ENCODE results near the gene PRRT1.
"Not testable (repeated sequence)": the region's sequence is repeated elsewhere in the genome, so short reads cannot be mapped to it uniquely, and the experiment has no call there.

The PRRT1 gene

DNA sequence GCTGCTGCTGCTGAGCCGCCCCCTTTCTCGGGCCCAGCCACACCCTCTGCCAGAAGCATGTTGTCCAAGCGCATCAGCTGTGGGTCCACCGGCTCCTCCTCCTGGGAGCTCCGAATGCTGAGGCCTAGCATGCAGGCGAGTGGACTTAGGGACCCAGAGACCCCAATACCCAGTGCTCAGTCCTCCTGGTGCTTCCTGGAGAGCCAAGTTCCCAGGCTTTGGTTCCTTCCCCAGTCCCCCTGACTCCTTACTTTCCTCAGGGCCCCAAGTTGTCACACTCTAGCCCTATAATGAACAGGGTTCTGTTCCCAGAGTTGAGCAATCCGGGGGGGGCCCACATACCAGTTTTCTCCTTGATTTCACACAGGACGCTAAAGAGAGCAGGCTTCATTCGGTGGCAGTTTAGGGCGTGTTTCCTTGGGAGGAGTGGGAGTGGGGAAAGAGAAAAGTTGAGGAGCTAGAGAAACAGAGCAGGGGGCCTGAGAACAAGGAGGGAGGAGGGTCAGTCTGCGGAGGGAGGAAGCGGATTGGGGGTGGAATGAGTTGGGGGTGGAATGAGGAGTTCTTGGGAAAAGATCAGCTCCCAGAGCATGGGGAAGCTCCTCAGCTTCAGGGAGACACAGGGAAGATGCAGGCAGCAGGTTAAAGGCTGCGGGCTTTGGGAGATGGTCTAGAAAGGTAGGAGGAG is 36.8 kb upstream of the PRRT1 start:
- H3K27me3 ChIP-seq (ENCODE audit: insufficient read depth, low read length, poor library complexity): no peaks in the 10 kb centered on the region
- H3K79me2 ChIP-seq (ENCODE audit: insufficient read depth, low read length): peaks cover 61% of the 10 kb centered on the region
- no peaks in the 10 kb centered on the region for H3K9me3 ChIP-seq (ENCODE audit: insufficient read depth, low read length, severe bottlenecking)
- H3K27ac ChIP-seq (ENCODE audit: low read length): peak overlapping the region; percentile 79
- no peak overlapping the region for H2AFZ ChIP-seq (ENCODE audit: low read depth, low read length)
- TF ChIP-seq, protein P1, sequence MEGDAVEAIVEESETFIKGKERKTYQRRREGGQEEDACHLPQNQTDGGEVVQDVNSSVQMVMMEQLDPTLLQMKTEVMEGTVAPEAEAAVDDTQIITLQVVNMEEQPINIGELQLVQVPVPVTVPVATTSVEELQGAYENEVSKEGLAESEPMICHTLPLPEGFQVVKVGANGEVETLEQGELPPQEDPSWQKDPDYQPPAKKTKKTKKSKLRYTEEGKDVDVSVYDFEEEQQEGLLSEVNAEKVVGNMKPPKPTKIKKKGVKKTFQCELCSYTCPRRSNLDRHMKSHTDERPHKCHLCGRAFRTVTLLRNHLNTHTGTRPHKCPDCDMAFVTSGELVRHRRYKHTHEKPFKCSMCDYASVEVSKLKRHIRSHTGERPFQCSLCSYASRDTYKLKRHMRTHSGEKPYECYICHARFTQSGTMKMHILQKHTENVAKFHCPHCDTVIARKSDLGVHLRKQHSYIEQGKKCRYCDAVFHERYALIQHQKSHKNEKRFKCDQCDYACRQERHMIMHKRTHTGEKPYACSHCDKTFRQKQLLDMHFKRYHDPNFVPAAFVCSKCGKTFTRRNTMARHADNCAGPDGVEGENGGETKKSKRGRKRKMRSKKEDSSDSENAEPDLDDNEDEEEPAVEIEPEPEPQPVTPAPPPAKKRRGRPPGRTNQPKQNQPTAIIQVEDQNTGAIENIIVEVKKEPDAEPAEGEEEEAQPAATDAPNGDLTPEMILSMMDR (IDR thresholded peaks at IDR 0.05; ENCODE audit: borderline replicate concordance, extremely low read depth, low read length, poor library complexity, severe bottlenecking): no peak
- no peak for TF ChIP-seq EZH2 (IDR thresholded peaks at IDR 0.05; ENCODE audit: borderline replicate concordance, low read depth, low read length, severe bottlenecking)
- peaks cover 64% of the 10 kb centered on the region for H3K4me1 ChIP-seq (ENCODE audit: insufficient read depth, low read length)
- DNase-seq (no peak), ATAC-seq (ENCODE audit: insufficient read depth, low read depth) (no peak)
- H3K4me3 ChIP-seq (ENCODE audit: low read depth in 1 of 2, low read length in 2 of 2): peak overlapping the region; percentile 70 to 86; a peak in 3 of 4 replicates
- H3K4me2 ChIP-seq (ENCODE audit: insufficient read depth, low read length): peak overlapping the region; percentile 93
- peaks cover 49% of the 10 kb centered on the region for H3K36me3 ChIP-seq (ENCODE audit: insufficient read depth, low read length)
- H3K9ac ChIP-seq (ENCODE audit: low read depth, low read length): peak overlapping the region; percentile 78
- H4K20me1 ChIP-seq (ENCODE audit: insufficient read depth, low read length): no peaks in the 10 kb centered on the region

DNA sequence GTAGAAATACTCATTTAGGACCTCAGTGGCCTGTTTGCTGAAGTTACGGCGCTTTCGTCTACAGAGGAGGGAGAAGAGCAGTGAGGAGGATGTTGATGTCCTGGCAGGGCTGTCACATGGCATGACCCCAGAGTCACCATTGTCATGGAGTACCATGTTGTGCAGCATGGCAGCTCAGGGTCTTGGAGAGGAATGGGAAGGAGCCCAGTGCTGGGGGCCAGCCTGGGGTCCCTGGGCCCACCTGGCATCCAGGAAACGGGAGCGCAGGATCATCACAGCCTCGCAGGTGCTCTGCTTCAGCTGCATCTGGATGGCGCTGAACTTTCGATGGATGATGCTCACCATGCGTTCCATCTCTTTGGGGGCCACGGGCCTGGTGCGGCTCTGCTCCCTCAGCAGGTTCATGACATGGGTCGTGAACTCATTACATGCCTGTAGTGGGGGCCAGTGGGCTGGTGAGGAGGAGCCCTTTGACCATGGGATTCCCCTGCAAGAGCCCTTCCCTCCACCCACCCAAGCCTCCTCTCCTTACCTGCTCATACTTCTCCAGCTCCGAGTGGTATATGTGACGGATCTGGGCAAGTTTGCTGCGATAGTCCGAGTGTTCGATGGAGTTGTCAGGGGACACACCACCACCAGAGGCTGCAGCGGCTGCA is 36.1 kb upstream of the PRRT1 start:
- not testable (repeated sequence) for H2AFZ ChIP-seq (ENCODE audit: low read depth, low read length); H3K9me3 ChIP-seq (ENCODE audit: insufficient read depth, low read length, severe bottlenecking); H4K20me1 ChIP-seq (ENCODE audit: insufficient read depth, low read length); H3K27me3 ChIP-seq (ENCODE audit: insufficient read depth, low read length, poor library complexity); ATAC-seq (ENCODE audit: insufficient read depth, low read depth); H3K4me3 ChIP-seq (ENCODE audit: low read depth in 1 of 2, low read length in 2 of 2); DNase-seq
- peaks cover 57% of the 10 kb centered on the region for H3K4me1 ChIP-seq (ENCODE audit: insufficient read depth, low read length)
- H3K79me2 ChIP-seq (ENCODE audit: insufficient read depth, low read length): peaks cover 56% of the 10 kb centered on the region
- peaks cover 56% of the 10 kb centered on the region for H3K36me3 ChIP-seq (ENCODE audit: insufficient read depth, low read length)
- H3K9ac ChIP-seq (ENCODE audit: low read depth, low read length): peak overlapping the region; percentile 78; the same call in 1 of the 2 replicates
- peak overlapping the region; percentile 93 for H3K4me2 ChIP-seq (ENCODE audit: insufficient read depth, low read length)
- 0 out of 2 replicates have a peak overlapping the region, but pooled peaks have one; percentile 4 for H3K27ac ChIP-seq (ENCODE audit: low read length)

DNA sequence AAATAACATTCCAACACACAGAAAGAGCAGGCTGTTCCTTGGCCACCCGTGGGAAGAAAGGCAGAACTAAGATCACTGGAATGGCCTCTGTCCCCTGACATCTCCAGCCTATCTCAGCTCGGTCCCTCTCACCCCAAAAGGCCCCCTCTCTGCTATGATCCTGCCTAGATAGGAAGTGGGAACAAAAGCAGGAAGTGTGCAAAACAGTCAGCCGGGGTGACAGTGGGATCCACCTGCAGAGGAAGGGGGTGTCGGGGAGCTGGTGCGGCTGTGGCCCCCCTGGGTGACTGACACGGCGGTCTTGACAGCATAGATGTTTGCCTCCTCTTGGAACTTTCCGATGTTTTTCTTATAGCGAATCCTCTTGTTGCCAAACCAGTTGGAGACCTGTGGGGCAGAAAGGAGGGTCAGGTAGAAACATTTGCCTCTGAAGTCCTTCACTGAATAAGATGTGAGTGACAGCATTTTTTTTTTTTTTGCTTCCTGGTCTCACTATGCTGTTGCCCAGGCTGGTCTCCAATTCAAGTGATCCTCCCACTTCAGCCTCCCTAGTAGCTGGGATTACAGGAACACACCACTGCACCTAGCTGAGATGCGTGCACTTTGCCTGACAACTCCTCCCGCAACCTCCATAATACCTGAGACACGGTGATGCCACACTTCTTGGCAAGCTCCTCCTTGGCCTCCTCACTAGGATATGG is 35.4 kb upstream of the PRRT1 start:
- H3K9me3 ChIP-seq (ENCODE audit: insufficient read depth, low read length, severe bottlenecking): no peaks in the 10 kb centered on the region
- DNase-seq (no peak), ATAC-seq (ENCODE audit: insufficient read depth, low read depth) (no peak)
- H3K27ac ChIP-seq (ENCODE audit: low read length): 0 out of 2 replicates have a peak overlapping the region, but pooled peaks have one; percentile 59
- H3K36me3 ChIP-seq (ENCODE audit: insufficient read depth, low read length): peaks cover 63% of the 10 kb centered on the region
- H2AFZ ChIP-seq (ENCODE audit: low read depth, low read length): no peak overlapping the region
- peaks cover 53% of the 10 kb centered on the region for H3K79me2 ChIP-seq (ENCODE audit: insufficient read depth, low read length)
- no peaks in the 10 kb centered on the region for H3K27me3 ChIP-seq (ENCODE audit: insufficient read depth, low read length, poor library complexity)
- peak overlapping the region; percentile 93; the same call in 1 of the 2 replicates for H3K4me2 ChIP-seq (ENCODE audit: insufficient read depth, low read length)
- no peak overlapping the region for H3K4me3 ChIP-seq (ENCODE audit: low read depth in 1 of 2, low read length in 2 of 2)
- no peaks in the 10 kb centered on the region for H4K20me1 ChIP-seq (ENCODE audit: insufficient read depth, low read length)
- peaks cover 51% of the 10 kb centered on the region for H3K4me1 ChIP-seq (ENCODE audit: insufficient read depth, low read length)
- H3K9ac ChIP-seq (ENCODE audit: low read depth, low read length): no peak overlapping the region
- TF ChIP-seq EZH2 (IDR thresholded peaks at IDR 0.05; ENCODE audit: borderline replicate concordance, low read depth, low read length, severe bottlenecking): no peak
- TF ChIP-seq, protein P1 (IDR thresholded peaks at IDR 0.05; ENCODE audit: borderline replicate concordance, extremely low read depth, low read length, poor library complexity, severe bottlenecking): no peak

DNA sequence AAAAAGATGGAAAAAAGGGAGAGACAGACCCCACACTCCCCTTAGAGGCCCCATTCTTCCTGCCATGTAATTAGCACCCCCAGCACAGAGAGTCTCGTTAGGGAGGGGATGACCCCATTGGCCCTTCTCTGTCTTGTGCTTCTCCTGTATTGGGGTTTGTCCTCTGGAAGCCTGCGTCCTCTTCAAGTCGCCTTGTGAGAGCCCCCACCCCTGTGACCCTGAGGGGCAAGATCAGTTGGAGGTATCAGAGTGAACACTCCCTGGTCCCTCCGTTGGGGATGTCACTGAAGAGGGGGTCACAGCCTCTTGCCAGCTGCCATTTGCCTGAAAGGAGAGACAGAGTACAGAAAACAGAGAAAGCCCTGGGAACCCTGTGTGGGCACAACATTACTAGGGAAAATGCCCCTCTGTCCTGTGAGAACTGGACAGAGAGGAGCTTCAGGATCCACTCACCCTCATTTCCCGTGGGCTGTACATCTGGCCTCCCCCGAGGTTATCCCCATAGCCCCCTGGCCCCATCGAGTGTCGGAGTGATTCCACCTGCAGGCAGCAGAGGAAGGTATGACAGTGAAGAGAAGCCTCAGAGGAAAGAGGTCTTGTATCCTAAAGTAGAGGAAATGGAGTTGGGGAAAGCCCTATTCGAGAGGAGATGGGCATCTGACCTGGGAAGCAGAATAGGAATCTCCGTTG is 34.6 kb upstream of the PRRT1 start:
- peaks cover 44% of the 10 kb centered on the region for H3K79me2 ChIP-seq (ENCODE audit: insufficient read depth, low read length)
- not testable (repeated sequence) for H3K4me3 ChIP-seq (ENCODE audit: low read depth in 1 of 2, low read length in 2 of 2); H2AFZ ChIP-seq (ENCODE audit: low read depth, low read length); H3K9me3 ChIP-seq (ENCODE audit: insufficient read depth, low read length, severe bottlenecking); DNase-seq; H3K27me3 ChIP-seq (ENCODE audit: insufficient read depth, low read length, poor library complexity); H4K20me1 ChIP-seq (ENCODE audit: insufficient read depth, low read length); H3K9ac ChIP-seq (ENCODE audit: low read depth, low read length); H3K27ac ChIP-seq (ENCODE audit: low read length); ATAC-seq (ENCODE audit: insufficient read depth, low read depth)
- peaks cover 71% of the 10 kb centered on the region for H3K36me3 ChIP-seq (ENCODE audit: insufficient read depth, low read length)
- H3K4me2 ChIP-seq (ENCODE audit: insufficient read depth, low read length): peak overlapping the region; percentile 93; the same call in 1 of the 2 replicates
- peaks cover 44% of the 10 kb centered on the region for H3K4me1 ChIP-seq (ENCODE audit: insufficient read depth, low read length)

DNA sequence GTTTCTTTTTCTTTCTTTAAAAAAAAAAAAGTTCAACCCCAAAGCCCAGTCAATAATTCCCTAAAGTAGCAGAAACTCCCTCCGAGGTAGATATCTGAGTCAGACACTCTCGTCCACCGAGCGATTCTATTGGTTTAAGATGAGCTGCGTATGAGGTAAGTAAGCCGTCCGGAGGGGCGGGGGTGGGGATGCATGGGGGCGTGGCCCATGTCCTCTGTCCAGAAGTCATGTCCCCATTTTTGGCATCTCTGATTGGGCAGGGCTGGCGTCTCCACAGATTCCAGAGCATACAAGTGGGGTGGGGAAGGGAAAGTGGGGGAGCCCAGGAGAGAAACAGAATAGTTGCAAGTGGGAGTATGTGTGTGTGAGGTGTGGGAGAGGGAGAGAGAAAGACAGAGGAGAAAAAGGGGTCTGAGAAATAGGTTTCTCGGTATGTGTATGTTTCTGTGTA is 34.0 kb upstream of the PRRT1 start:
- H4K20me1 ChIP-seq (ENCODE audit: insufficient read depth, low read length); H2AFZ ChIP-seq (ENCODE audit: low read depth, low read length); H3K27me3 ChIP-seq (ENCODE audit: insufficient read depth, low read length, poor library complexity); H3K9me3 ChIP-seq (ENCODE audit: insufficient read depth, low read length, severe bottlenecking); H3K4me3 ChIP-seq (ENCODE audit: low read depth in 1 of 2, low read length in 2 of 2); H3K27ac ChIP-seq (ENCODE audit: low read length); H3K9ac ChIP-seq (ENCODE audit: low read depth, low read length); H3K4me2 ChIP-seq (ENCODE audit: insufficient read depth, low read length); ATAC-seq (ENCODE audit: insufficient read depth, low read depth); DNase-seq: not testable (repeated sequence)
- Histone ChIP-seq H3K79me2 (ENCODE audit: insufficient read depth, low read length) (peaks cover 38% of the 10 kb centered on the region), H3K36me3 (ENCODE audit: insufficient read depth, low read length) (peaks cover 75% of the 10 kb centered on the region), H3K4me1 (ENCODE audit: insufficient read depth, low read length) (peaks cover 40% of the 10 kb centered on the region)

All from DND-41 (cell line).